Activated naive CD8-positive, alpha-beta T cell treated with anti-CD3 and anti-CD28 coated beads, Interleukin-2, amount 10 ng/mL, durations not matched to agents 7 days and 5 days (primary cell): Measurements from ENCODE around the gene TP53I11. TPM values are rescaled to one million over a fixed set of nuclear protein-coding genes. Genes with fewer than 3 reads are reported as not detected.

ENCODE experiments used
- ATAC-seq: fragments of 150-1000 bp; cut with Tn5 transposase; one replicate; pipeline ENCODE4 v1.10.0; 2021; ENCODE audit warnings: low read depth, moderate library complexity
- POLR2A ChIA-PET: fragments of 350-600 bp; sonication (Branson Sonifier 250); formaldehyde crosslinking; loops from one replicate; lab custom pipeline; 2021; ENCODE audit warnings: antibody characterized with exemption; lab: Charles Lee
- DNase-seq: peaks from one replicate; pipeline ENCODE4 v3.0.0; 2021
- H3K27ac Mint-ChIP-seq: one replicate; pipeline ENCODE4 v1.8.0; 2022; ENCODE audit warnings: mild to moderate bottlenecking, mixed read lengths
- H3K27me3 Mint-ChIP-seq: one replicate; pipeline ENCODE4 v1.8.0; 2022; ENCODE audit warnings: mild to moderate bottlenecking, moderate library complexity, mixed read lengths
- H3K36me3 Mint-ChIP-seq: one replicate; pipeline ENCODE4 v1.8.0; 2021; ENCODE audit warnings: mild to moderate bottlenecking, mixed read lengths
- H3K4me1 Mint-ChIP-seq: one replicate; pipeline ENCODE4 v1.8.0; 2021; ENCODE audit warnings: mixed read lengths
- H3K4me3 Mint-ChIP-seq: one replicate; pipeline ENCODE4 v1.8.0; 2022; ENCODE audit warnings: mild to moderate bottlenecking, moderate library complexity, mixed read lengths
- H3K9me3 Mint-ChIP-seq: one replicate; pipeline ENCODE4 v1.8.0; 2021; ENCODE audit warnings: mixed read lengths
- total RNA-seq, 2 experiments: library from RNA; stranded (reverse); gene quantifications; one replicate each; pipeline ENCODE4 v1.2.3, GENCODE V29; 2021

TP53I11 gene
- total RNA-seq, 2 experiments from 2014 or later = 13.7 to 15.7 TPM

GRCh38 chr11:44945666-44946065, 5.0 kb downstream of the TP53I11 start:
- Mint-ChIP-seq H3K9me3 (no peaks in the 10 kb centered on the region), H3K27ac (no peak overlapping the region), H3K27me3 (peaks cover 7% of the 10 kb centered on the region), H3K4me3 (no peak overlapping the region), H3K4me1 (peaks cover 6% of the 10 kb centered on the region), H3K36me3 (no peaks in the 10 kb centered on the region)
- no peak for DNase-seq
- no peak for ATAC-seq
- POLR2A ChIA-PET = interaction anchor here (1.2 kb wide), 1 partner anchor 19 kb away, joined by 3 read pairs; no protein-coding TSS in a partner anchor

- Mint-ChIP-seq H3K27ac (no peak overlapping the region), H3K4me1 (peaks cover 6% of the 10 kb centered on the region), H3K4me3 (no peak overlapping the region), H3K9me3 (no peaks in the 10 kb centered on the region), H3K36me3 (no peaks in the 10 kb centered on the region), H3K27me3 (peaks cover 7% of the 10 kb centered on the region)
- no peak for ATAC-seq
- POLR2A ChIA-PET = no interaction called here
- no peak for DNase-seq
Observed at GRCh38 chr11:44944853-44945235, 5.8 kb downstream of the TP53I11 start.

- no peak for DNase-seq
- no peak overlapping the region for H3K4me3 Mint-ChIP-seq
- peaks cover 6% of the 10 kb centered on the region for H3K27me3 Mint-ChIP-seq
- peaks cover 6% of the 10 kb centered on the region for H3K4me1 Mint-ChIP-seq
- no peak for ATAC-seq
- no peaks in the 10 kb centered on the region for H3K36me3 Mint-ChIP-seq
- POLR2A ChIA-PET = no interaction called here
- H3K27ac Mint-ChIP-seq = no peak overlapping the region
- no peaks in the 10 kb centered on the region for H3K9me3 Mint-ChIP-seq
Observed at GRCh38 chr11:44944181-44944852, 6.4 kb downstream of the TP53I11 start.

GRCh38 chr11:44943696-44944095, 7.0 kb downstream of the TP53I11 start:
- ATAC-seq (no peak), DNase-seq (no peak)
- Mint-ChIP-seq H3K9me3 (no peaks in the 10 kb centered on the region), H3K4me3 (no peak overlapping the region), H3K27me3 (peaks cover under 1% of the 10 kb centered on the region), H3K36me3 (no peaks in the 10 kb centered on the region), H3K4me1 (peaks cover 6% of the 10 kb centered on the region), H3K27ac (no peak overlapping the region)
- POLR2A ChIA-PET = no interaction called here

GRCh38 chr11:44943118-44943517, 7.6 kb downstream of the TP53I11 start:
- H3K9me3 Mint-ChIP-seq = no peaks in the 10 kb centered on the region
- no peak for DNase-seq
- H3K27me3 Mint-ChIP-seq = no peaks in the 10 kb centered on the region
- peaks cover 6% of the 10 kb centered on the region for H3K4me1 Mint-ChIP-seq
- no peak overlapping the region for H3K4me3 Mint-ChIP-seq
- ATAC-seq = peak; percentile 53
- POLR2A ChIA-PET = no interaction called here
- no peaks in the 10 kb centered on the region for H3K36me3 Mint-ChIP-seq
- no peak overlapping the region for H3K27ac Mint-ChIP-seq

GRCh38 chr11:44942029-44942955, 8.4 kb downstream of the TP53I11 start:
- POLR2A ChIA-PET = no interaction called here
- DNase-seq (no peak), ATAC-seq (no peak)
- Mint-ChIP-seq H3K27me3 (no peaks in the 10 kb centered on the region), H3K9me3 (no peaks in the 10 kb centered on the region), H3K4me3 (no peak overlapping the region), H3K36me3 (no peaks in the 10 kb centered on the region), H3K4me1 (peaks cover 6% of the 10 kb centered on the region), H3K27ac (no peak overlapping the region)

- POLR2A ChIA-PET = interaction anchor here (1.3 kb wide), 1 partner anchor 162 kb away, joined by 4 read pairs; no protein-coding TSS in a partner anchor
- Mint-ChIP-seq H3K27ac (no peak overlapping the region), H3K4me1 (peaks cover 6% of the 10 kb centered on the region)
Observed at GRCh38 chr11:44941259-44942021, 9.2 kb downstream of the TP53I11 start.

GRCh38 chr11:44940835-44941234, 9.8 kb downstream of the TP53I11 start:
- Mint-ChIP-seq H3K4me3 (no peak overlapping the region), H3K27me3 (no peaks in the 10 kb centered on the region), H3K36me3 (no peaks in the 10 kb centered on the region), H3K27ac (no peak overlapping the region), H3K4me1 (peaks cover 6% of the 10 kb centered on the region), H3K9me3 (no peaks in the 10 kb centered on the region)
- ATAC-seq (no peak), DNase-seq (no peak)
- POLR2A ChIA-PET = interaction anchor here (1.3 kb wide), 1 partner anchor 163 kb away, joined by 4 read pairs; no protein-coding TSS in a partner anchor

More at GRCh38 chr11:44941259-44942021, 9.2 kb downstream of the TP53I11 start:
- ATAC-seq (no peak), DNase-seq (no peak)
- no peaks in the 10 kb centered on the region for H3K9me3 Mint-ChIP-seq
- H3K36me3 Mint-ChIP-seq = no peaks in the 10 kb centered on the region
- H3K4me3 Mint-ChIP-seq = no peak overlapping the region
- no peaks in the 10 kb centered on the region for H3K27me3 Mint-ChIP-seq

- ATAC-seq = no peak
- POLR2A ChIA-PET = interaction anchor here (1.3 kb wide), 1 partner anchor 163 kb away, joined by 4 read pairs; no protein-coding TSS in a partner anchor
- H3K4me1 Mint-ChIP-seq = peaks cover 6% of the 10 kb centered on the region
- H3K27me3 Mint-ChIP-seq = no peaks in the 10 kb centered on the region
- no peak overlapping the region for H3K4me3 Mint-ChIP-seq
- no peaks in the 10 kb centered on the region for H3K36me3 Mint-ChIP-seq
- no peak overlapping the region for H3K27ac Mint-ChIP-seq
- no peaks in the 10 kb centered on the region for H3K9me3 Mint-ChIP-seq
- no peak for DNase-seq
Observed at GRCh38 chr11:44940404-44940803, 10.3 kb downstream of the TP53I11 start.

GRCh38 chr11:44939673-44940395, 10.8 kb downstream of the TP53I11 start:
- no peaks in the 10 kb centered on the region for H3K27me3 Mint-ChIP-seq
- no peak overlapping the region for H3K27ac Mint-ChIP-seq
- POLR2A ChIA-PET = interaction anchor here (1.3 kb wide), 1 partner anchor 164 kb away, joined by 4 read pairs; no protein-coding TSS in a partner anchor
- no peak overlapping the region for H3K4me3 Mint-ChIP-seq
- H3K9me3 Mint-ChIP-seq = no peaks in the 10 kb centered on the region
- peaks cover 6% of the 10 kb centered on the region for H3K4me1 Mint-ChIP-seq
- ATAC-seq (no peak), DNase-seq (no peak)
- H3K36me3 Mint-ChIP-seq = no peaks in the 10 kb centered on the region

GRCh38 chr11:44938066-44938691, 12.5 kb downstream of the TP53I11 start:
- peaks cover 4% of the 10 kb centered on the region for H3K4me1 Mint-ChIP-seq
- no peaks in the 10 kb centered on the region for H3K27me3 Mint-ChIP-seq
- no peak for ATAC-seq
- no peak overlapping the region for H3K27ac Mint-ChIP-seq
- H3K36me3 Mint-ChIP-seq = no peaks in the 10 kb centered on the region
- no peak for DNase-seq
- no peaks in the 10 kb centered on the region for H3K9me3 Mint-ChIP-seq
- POLR2A ChIA-PET = interaction anchor here (3.0 kb wide), 1 partner anchor 166 kb away, joined by 29 read pairs; no protein-coding TSS in a partner anchor
- H3K4me3 Mint-ChIP-seq = no peak overlapping the region

- H3K9me3 Mint-ChIP-seq = no peaks in the 10 kb centered on the region
- DNase-seq (no peak), ATAC-seq (no peak)
- H3K36me3 Mint-ChIP-seq = no peaks in the 10 kb centered on the region
- no peak overlapping the region for H3K4me3 Mint-ChIP-seq
- H3K27me3 Mint-ChIP-seq = no peaks in the 10 kb centered on the region
- H3K4me1 Mint-ChIP-seq = peaks cover 3% of the 10 kb centered on the region
- no peak overlapping the region for H3K27ac Mint-ChIP-seq
- POLR2A ChIA-PET = interaction anchor here (3.0 kb wide), 1 partner anchor 168 kb away, joined by 29 read pairs; no protein-coding TSS in a partner anchor
Observed at GRCh38 chr11:44936951-44937543, 13.6 kb downstream of the TP53I11 start.
